Erythroblast (primary cell): ENCODE results near the gene CPN2.

ENCODE experiments used
- GATA1 ChIP-seq: IDR thresholded peaks from 2 replicates; pipeline ENCODE4 v1.6.1; 2011; ENCODE audit warnings: low read depth, mild to moderate bottlenecking, control low read depth, low read length, moderate library complexity
- POLR2A ChIP-seq: IDR thresholded peaks from 2 replicates; pipeline ENCODE4 v1.6.1; 2011; ENCODE audit warnings: mild to moderate bottlenecking, low read length

- TF ChIP-seq GATA1 (no peak), POLR2A (no peak)
Measured at GRCh38 chr3:194355379-194355778, 4.3 kb upstream of the CPN2 start.
